Natural killer cell (primary cell): Measurements from ENCODE around the gene C2orf81. TPM values are rescaled to one million over a fixed set of nuclear protein-coding genes. Genes with fewer than 3 reads are reported as not detected.
"Not testable (repeated sequence)": the region's sequence is repeated elsewhere in the genome, so short reads cannot be mapped to it uniquely, and the experiment has no call there.

Experiments
- ATAC-seq, 3 donors: fragments of 150-1000 bp in 2 of 3; fragments of 200-7000 bp in 1 of 3; cut with Tn5 transposase; 1 replicate in 1 of 3; 2 replicates in 2 of 3; pipeline ENCODE4 v1.10.0; 2021; ENCODE audit warnings: mild to moderate bottlenecking in 2 of 3, moderate library complexity in 2 of 3
- DNase-seq, 2 donors: peaks; one replicate each; pipeline versions ENCODE4 v3.0.0 to v3.0.0-alpha.2; 2013 to 2021; ENCODE audit warnings: mixed read lengths in 1 of 2
- H3K27ac ChIP-seq: one replicate; pipeline ENCODE4 v1.5.1; 2013; ENCODE audit warnings: mild to moderate bottlenecking, low read length
- H3K27me3 ChIP-seq: one replicate; pipeline ENCODE4 v1.6.1; 2013; ENCODE audit warnings: low read length; ENCODE audit not compliant: control insufficient read depth, insufficient read depth
- H3K36me3 ChIP-seq: one replicate; pipeline ENCODE4 v1.6.1; 2013; ENCODE audit warnings: low read length; ENCODE audit not compliant: control insufficient read depth, insufficient read depth
- H3K4me1 ChIP-seq: one replicate; pipeline ENCODE4 v1.6.1; 2013; ENCODE audit warnings: low read length; ENCODE audit not compliant: control insufficient read depth, insufficient read depth
- H3K4me3 ChIP-seq: one replicate; pipeline ENCODE4 v1.5.1; 2013; ENCODE audit warnings: low read length
- H3K9me3 ChIP-seq: one replicate; pipeline ENCODE4 v1.6.1; 2013; ENCODE audit warnings: low read length; ENCODE audit not compliant: control insufficient read depth, insufficient read depth
- H3K27ac Mint-ChIP-seq, 2 donors: one replicate each; pipeline ENCODE4 v1.8.0; 2022; ENCODE audit warnings: mild to moderate bottlenecking in 2 of 2, mixed read lengths in 2 of 2, moderate library complexity in 1 of 2
- H3K27me3 Mint-ChIP-seq, 2 donors: one replicate each; pipeline ENCODE4 v1.8.0; 2022; ENCODE audit warnings: low read depth in 2 of 2, mixed read lengths in 2 of 2
- H3K36me3 Mint-ChIP-seq: one replicate; pipeline ENCODE4 v1.8.0; 2022; ENCODE audit warnings: mixed read lengths
- H3K4me1 Mint-ChIP-seq, 2 donors: one replicate each; pipeline ENCODE4 v1.8.0; 2022; ENCODE audit warnings: mixed read lengths in 2 of 2
- H3K4me3 Mint-ChIP-seq: one replicate; pipeline ENCODE4 v1.8.0; 2022; ENCODE audit warnings: mild to moderate bottlenecking, moderate library complexity, mixed read lengths
- H3K9me3 Mint-ChIP-seq, 2 donors: one replicate each; pipeline ENCODE4 v1.8.0; 2022; ENCODE audit warnings: mixed read lengths in 2 of 2
- WGBS: methylation state at CpG from one replicate; pipeline ENCODE4 v1.1.7; 2013; ENCODE audit warnings: missing lambda C conversion rate; ENCODE audit not compliant: insufficient coverage; 5-methylcytosine and 5-hydroxymethylcytosine counted together
- intact Hi-C: fragments of 100-400 bp; cut with micrococcal nuclease; formaldehyde crosslinking; loops from one replicate; pipeline ENCODE4 v1.14.2; 2022
- total RNA-seq, 4 donors: library from RNA; stranded (reverse); fragments of 120-200 nt in 1 of 4; gene quantifications; one replicate each; pipeline versions ENCODE4 v1.2.3 to v1.2.4, GENCODE V29; 2013 to 2022
- TF ChIP-seq, protein P1 (sequence below): fragments of 200-600 bp; IDR thresholded peaks from one replicate; pipeline ENCODE4 v1.8.0; 2022; ENCODE audit warnings: antibody characterized with exemption

The C2orf81 gene
- total RNA-seq, 3 donors from 2014 or later (not counting 1 experiment from before 2014, with no cell fraction given), result 1.7 to 3.2 (median 1.7) TPM

DNA sequence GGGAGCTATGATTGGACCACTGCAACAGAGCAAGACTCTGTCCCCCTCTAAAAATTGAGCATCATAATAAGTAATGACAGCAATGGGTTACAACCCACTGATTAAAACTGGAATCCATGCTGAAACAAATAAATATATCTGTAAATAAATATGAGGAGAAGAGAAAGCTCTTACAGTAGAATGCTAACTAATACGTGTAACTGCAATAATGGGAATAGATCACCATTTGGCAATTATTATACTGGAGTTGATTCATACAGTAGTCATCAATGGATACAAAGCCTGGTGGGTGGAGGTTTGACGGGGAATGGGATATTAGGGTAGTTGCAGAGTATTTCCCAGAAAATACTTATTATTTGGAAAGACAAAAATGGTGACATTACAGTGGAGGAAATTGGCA is 27.4 kb upstream of the C2orf81 start:
- Mint-ChIP-seq H3K27ac (no peak overlapping the region), H3K36me3 (no peaks in the 10 kb centered on the region), H3K4me1 (peaks cover 13 to 15% of the 10 kb centered on the region in 2 donors), H3K4me3 (no peak overlapping the region), H3K9me3 (no peaks in the 10 kb centered on the region), H3K27me3 (peaks cover 0 to 3% of the 10 kb centered on the region in 2 donors)
- intact Hi-C loops, result no loop called here
- Histone ChIP-seq H3K27ac (no peak overlapping the region), H3K4me1 (peaks cover 22% of the 10 kb centered on the region), H3K27me3 (no peaks in the 10 kb centered on the region), H3K4me3 (no peak overlapping the region), H3K9me3 (no peaks in the 10 kb centered on the region), H3K36me3 (no peaks in the 10 kb centered on the region)
- no peak for ATAC-seq
- no peak for DNase-seq
- TF ChIP-seq, protein P1, sequence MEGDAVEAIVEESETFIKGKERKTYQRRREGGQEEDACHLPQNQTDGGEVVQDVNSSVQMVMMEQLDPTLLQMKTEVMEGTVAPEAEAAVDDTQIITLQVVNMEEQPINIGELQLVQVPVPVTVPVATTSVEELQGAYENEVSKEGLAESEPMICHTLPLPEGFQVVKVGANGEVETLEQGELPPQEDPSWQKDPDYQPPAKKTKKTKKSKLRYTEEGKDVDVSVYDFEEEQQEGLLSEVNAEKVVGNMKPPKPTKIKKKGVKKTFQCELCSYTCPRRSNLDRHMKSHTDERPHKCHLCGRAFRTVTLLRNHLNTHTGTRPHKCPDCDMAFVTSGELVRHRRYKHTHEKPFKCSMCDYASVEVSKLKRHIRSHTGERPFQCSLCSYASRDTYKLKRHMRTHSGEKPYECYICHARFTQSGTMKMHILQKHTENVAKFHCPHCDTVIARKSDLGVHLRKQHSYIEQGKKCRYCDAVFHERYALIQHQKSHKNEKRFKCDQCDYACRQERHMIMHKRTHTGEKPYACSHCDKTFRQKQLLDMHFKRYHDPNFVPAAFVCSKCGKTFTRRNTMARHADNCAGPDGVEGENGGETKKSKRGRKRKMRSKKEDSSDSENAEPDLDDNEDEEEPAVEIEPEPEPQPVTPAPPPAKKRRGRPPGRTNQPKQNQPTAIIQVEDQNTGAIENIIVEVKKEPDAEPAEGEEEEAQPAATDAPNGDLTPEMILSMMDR, result no peak
- 86% methylated on average over 2 of the region's 2 CpGs for WGBS

DNA sequence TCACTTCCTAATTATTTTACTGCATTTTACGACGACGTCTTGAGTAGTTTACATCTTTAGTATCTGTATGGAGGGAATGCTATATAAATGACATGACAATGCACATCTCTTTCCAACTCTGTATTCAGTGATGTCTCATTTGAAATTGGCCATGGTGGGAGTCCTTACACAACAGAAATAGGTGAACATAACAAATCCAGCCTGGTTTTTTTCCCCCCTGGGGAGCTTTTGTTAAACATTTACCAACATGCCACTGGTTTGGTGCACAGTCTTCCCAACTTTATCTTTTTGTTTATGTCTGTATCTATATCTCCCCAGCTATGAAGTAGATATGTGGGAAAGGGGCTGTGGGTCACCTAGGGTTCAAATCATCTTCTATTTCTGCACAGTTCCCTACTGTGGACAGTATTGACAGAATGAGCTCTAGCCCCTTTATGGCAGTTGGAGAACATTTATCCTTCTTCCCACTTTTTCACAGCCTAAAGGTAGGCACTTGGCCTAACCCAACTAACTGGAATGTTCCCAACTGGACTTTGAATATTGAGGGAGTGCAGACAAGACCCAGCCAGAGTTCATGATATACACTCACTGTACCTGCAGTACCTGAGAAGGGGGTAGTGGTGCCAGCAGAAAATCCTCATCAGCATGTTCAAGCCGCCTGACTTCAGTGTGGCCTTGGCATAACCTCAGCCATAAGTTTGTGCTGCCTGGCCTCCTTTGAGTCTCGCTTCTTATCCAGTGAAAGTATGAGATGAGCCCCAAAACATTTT is 26.0 kb upstream of the C2orf81 start:
- H3K4me3 ChIP-seq, result no peak overlapping the region
- ATAC-seq, result no peak
- TF ChIP-seq, protein P1, result no peak
- no peak overlapping the region for H3K4me3 Mint-ChIP-seq
- H3K4me1 ChIP-seq, result peaks cover 13% of the 10 kb centered on the region
- intact Hi-C loops, result no loop called here
- H3K36me3 ChIP-seq, result no peaks in the 10 kb centered on the region
- peaks cover under 1% of the 10 kb centered on the region for H3K27me3 ChIP-seq
- no peaks in the 10 kb centered on the region for H3K36me3 Mint-ChIP-seq
- peaks cover 0 to 5% of the 10 kb centered on the region in 2 donors for H3K27me3 Mint-ChIP-seq
- no peak overlapping the region for H3K27ac Mint-ChIP-seq
- no peaks in the 10 kb centered on the region for H3K9me3 Mint-ChIP-seq
- no peak for DNase-seq
- peaks cover 3 to 4% of the 10 kb centered on the region in 2 donors for H3K4me1 Mint-ChIP-seq
- no peaks in the 10 kb centered on the region for H3K9me3 ChIP-seq
- no peak overlapping the region for H3K27ac ChIP-seq
- WGBS, result 100% methylated on average over 2 of the region's 5 CpGs

DNA sequence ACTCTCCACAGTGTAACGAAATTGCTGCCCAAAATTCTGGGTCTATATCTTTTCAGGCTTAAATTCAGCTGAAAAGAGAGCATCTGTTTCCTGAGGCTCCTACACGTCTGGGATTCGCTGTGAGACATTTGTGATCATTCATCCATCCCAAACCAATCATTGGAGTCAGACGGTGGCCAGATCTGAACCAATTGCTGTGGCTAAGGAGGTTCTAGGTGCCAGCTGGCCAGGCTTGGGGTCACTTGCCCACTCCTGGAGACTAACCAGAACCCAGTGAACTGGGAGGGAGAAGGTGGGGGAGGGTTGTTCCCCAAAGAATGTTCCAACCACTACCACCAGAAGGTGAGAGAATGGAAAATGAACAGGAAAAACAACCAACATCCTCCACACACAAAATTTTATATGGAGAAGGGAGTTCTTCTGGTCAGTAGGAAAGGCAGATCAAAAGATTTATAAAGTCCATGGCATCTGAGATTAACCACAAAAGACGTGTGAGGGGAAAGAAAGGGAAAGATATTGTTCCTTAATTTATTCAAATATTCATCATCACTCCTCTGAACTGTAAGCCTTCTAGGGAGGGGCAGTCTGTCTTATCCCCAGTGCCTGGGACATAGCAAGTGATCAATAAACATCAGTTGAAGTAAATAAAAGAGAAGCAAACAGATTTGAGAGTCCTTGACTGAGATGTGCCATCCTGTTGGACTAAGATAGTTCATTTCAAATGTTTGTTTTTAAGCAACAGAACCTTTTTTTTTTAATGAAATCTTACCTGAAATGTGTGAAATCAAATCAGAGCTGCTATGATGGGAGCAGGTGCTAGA is 23.3 kb upstream of the C2orf81 start:
- Mint-ChIP-seq H3K27me3 (peaks cover 0 to 14% of the 10 kb centered on the region in 2 donors), H3K4me3 (no peak overlapping the region), H3K36me3 (no peaks in the 10 kb centered on the region), H3K27ac (no peak overlapping the region), H3K9me3 (no peaks in the 10 kb centered on the region), H3K4me1 (peaks cover 5 to 19% of the 10 kb centered on the region in 2 donors)
- ATAC-seq, result no peak
- no peak overlapping the region for H3K4me3 ChIP-seq
- H3K4me1 ChIP-seq, result peaks cover 27% of the 10 kb centered on the region
- H3K36me3 ChIP-seq, result no peaks in the 10 kb centered on the region
- no peaks in the 10 kb centered on the region for H3K9me3 ChIP-seq
- 27% methylated on average over 3 of the region's 5 CpGs for WGBS
- H3K27me3 ChIP-seq, result peaks cover 19% of the 10 kb centered on the region
- H3K27ac ChIP-seq, result no peak overlapping the region
- DNase-seq, result no peak
- TF ChIP-seq, protein P1, result no peak
- intact Hi-C loops, result no loop called here

DNA sequence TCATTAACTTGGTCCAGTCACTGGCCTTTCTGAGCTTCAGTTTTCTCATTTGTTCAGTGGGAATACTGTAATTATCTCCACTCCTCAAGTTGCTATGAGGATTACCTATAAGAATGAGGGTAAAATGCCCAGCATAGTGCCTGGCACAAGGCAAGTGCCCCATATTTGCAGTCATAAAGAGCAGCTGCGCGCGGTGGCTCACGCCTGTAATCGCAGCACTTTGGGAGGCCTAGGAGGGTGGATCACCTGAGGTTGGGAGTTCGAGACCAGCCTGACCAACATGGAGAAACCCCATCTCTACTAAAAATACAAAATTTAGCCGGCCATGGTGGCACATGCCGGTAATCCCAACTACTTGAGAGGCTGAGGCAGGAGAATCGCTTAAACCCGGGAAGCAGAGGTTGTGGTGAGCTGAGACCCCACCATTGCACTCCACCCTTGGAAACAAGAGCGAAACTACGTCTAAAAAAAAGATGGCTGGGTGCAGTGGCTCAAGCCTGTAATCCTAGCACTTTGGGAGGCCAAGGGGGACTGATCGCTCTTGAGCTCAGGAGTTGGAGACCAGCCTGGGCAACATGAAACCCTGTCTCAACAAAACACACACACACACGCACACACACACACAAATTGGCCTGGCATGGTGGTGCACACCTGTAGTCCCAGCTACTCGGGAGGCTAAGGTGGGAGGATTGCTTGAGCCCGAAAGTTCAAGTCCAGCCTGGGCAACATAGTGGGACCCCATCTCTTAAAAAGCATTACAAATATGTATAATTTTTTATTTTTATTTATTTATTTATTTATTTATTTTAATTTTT is 21.3 kb upstream of the C2orf81 start:
- H3K9me3 ChIP-seq, intact Hi-C loops, ATAC-seq, H3K4me3 ChIP-seq, H3K27ac ChIP-seq, H3K9me3 Mint-ChIP-seq, H3K36me3 Mint-ChIP-seq, DNase-seq, H3K36me3 ChIP-seq: not testable (repeated sequence)
- H3K4me3 Mint-ChIP-seq, result peak overlapping the region; percentile 88
- H3K27me3 ChIP-seq, result peaks cover 19% of the 10 kb centered on the region
- H3K4me1 ChIP-seq, result peaks cover 33% of the 10 kb centered on the region
- H3K4me1 Mint-ChIP-seq, result peaks cover 22 to 38% of the 10 kb centered on the region in 2 donors
- peak overlapping the region; percentile 28 to 45 for H3K27ac Mint-ChIP-seq
- H3K27me3 Mint-ChIP-seq, result peaks cover 0 to 14% of the 10 kb centered on the region in 2 donors
- WGBS, result 93% methylated on average over 15 of the region's 16 CpGs
